ENCODE data around the gene PLA2G12A. TPM values are rescaled to one million over a fixed set of nuclear protein-coding genes. Genes with fewer than 3 reads are reported as not detected.

PLA2G12A gene
- total RNA-seq, 1 donor from 2014 or later = 16.4 TPM

DNA sequence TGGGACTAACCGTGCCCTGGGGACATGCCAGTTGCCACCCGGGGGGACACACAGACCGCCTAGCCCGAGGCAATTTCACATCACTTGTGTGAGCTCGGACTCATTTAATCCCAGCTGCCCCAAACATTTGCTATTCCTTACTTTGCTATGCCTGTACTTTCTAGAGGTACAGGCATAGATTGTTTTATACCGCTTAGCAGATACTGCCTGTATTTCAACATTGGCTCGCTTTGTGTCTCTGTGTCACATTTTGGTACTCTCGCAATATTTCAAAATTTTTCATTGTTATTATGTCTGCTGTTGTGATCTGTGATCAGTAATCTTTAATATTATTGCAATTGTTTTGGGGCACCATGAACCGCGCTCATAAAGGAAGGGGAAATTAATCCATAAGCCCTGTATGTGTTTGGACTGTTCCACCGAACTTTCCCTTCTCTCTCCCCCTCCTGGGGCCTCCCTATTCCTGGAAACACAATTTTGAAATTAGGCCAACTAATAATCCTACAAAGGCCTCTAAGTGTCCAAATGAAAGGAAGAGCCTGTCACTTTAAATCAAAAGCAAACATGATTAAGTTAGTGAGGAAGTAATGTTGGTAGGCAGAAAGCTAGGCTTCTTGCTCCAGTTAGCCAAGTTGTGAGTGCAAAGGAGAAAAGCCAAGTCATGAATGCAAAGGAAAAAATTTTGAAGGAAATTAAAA, 26.1 kb downstream of the PLA2G12A start:
- TF ChIP-seq, protein P1, sequence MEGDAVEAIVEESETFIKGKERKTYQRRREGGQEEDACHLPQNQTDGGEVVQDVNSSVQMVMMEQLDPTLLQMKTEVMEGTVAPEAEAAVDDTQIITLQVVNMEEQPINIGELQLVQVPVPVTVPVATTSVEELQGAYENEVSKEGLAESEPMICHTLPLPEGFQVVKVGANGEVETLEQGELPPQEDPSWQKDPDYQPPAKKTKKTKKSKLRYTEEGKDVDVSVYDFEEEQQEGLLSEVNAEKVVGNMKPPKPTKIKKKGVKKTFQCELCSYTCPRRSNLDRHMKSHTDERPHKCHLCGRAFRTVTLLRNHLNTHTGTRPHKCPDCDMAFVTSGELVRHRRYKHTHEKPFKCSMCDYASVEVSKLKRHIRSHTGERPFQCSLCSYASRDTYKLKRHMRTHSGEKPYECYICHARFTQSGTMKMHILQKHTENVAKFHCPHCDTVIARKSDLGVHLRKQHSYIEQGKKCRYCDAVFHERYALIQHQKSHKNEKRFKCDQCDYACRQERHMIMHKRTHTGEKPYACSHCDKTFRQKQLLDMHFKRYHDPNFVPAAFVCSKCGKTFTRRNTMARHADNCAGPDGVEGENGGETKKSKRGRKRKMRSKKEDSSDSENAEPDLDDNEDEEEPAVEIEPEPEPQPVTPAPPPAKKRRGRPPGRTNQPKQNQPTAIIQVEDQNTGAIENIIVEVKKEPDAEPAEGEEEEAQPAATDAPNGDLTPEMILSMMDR (IDR thresholded peaks at IDR 0.05; ENCODE audit: partially characterized antibody, unreplicated experiment) = no peak
- H3K4me3 Mint-ChIP-seq (ENCODE audit: unreplicated experiment) = peak overlapping the region; percentile 88
- H3K27me3 Mint-ChIP-seq (ENCODE audit: unreplicated experiment) = peaks cover 3% of the 10 kb centered on the region
- peaks cover 6% of the 10 kb centered on the region for H3K9me3 Mint-ChIP-seq (ENCODE audit: unreplicated experiment)
- H3K36me3 Mint-ChIP-seq (ENCODE audit: unreplicated experiment) = no peaks in the 10 kb centered on the region
- DNase-seq = no peak
- H3K27ac Mint-ChIP-seq (ENCODE audit: unreplicated experiment) = peak overlapping the region; percentile 52
- peaks cover 8% of the 10 kb centered on the region for H3K4me1 Mint-ChIP-seq (ENCODE audit: low read depth, unreplicated experiment)

DNA sequence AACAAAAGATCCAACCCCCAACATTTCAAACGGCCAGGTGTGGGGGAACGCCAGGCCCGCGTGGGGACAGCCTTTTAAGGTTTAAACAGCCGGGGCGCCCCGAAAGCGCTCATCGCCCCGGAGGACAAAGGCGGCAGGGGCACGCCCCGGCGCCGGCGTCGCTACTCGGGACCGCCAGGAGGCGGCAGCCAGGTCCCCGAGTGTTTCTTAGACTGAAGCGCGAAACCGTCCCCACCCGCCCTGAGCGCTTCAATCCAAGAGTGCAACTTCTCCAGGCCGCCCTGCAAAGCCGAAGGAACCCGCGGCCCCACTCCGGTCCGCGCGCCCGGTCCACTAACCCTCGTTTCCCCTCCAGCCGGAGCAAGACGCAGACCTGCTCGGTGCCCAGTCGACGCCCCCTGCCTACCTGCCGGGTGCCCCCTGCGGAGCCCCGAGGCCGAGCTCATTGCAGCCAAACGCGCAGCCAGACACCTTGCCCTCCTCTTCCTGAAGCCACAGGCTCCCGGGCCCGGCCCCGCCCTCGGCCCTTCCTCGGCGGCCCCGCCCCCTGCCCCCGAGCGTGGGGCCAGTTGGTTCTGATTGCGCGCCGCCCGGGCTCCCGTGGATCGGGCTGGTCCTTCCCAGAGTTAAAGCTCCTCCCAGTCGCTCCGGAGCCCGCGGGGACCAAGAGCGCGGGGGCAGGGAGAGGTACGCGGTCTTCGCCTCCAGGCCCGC, 26.8 kb downstream of the PLA2G12A start, which contains the start of gene CASP6:
Gene CASP6, minus strand, starts transcription at position 496 of the 714 bp plus-strand sequence. Its CDS starts 50 bp downstream, at position 446.
- Mint-ChIP-seq H3K4me3 (ENCODE audit: unreplicated experiment) (peak within 1 kb of the TSS; percentile 90), H3K27me3 (ENCODE audit: unreplicated experiment) (peaks cover 3% of the 10 kb centered on the region), H3K36me3 (ENCODE audit: unreplicated experiment) (no peaks in the 10 kb centered on the region), H3K4me1 (ENCODE audit: low read depth, unreplicated experiment) (peaks cover 8% of the 10 kb centered on the region), H3K27ac (ENCODE audit: unreplicated experiment) (peak within 1 kb of the TSS; percentile 85), H3K9me3 (ENCODE audit: unreplicated experiment) (peaks cover 6% of the 10 kb centered on the region)
- peak; percentile 82 for DNase-seq
- TF ChIP-seq, protein P1 (IDR thresholded peaks at IDR 0.05; ENCODE audit: partially characterized antibody, unreplicated experiment) = peak; percentile 77

DNA sequence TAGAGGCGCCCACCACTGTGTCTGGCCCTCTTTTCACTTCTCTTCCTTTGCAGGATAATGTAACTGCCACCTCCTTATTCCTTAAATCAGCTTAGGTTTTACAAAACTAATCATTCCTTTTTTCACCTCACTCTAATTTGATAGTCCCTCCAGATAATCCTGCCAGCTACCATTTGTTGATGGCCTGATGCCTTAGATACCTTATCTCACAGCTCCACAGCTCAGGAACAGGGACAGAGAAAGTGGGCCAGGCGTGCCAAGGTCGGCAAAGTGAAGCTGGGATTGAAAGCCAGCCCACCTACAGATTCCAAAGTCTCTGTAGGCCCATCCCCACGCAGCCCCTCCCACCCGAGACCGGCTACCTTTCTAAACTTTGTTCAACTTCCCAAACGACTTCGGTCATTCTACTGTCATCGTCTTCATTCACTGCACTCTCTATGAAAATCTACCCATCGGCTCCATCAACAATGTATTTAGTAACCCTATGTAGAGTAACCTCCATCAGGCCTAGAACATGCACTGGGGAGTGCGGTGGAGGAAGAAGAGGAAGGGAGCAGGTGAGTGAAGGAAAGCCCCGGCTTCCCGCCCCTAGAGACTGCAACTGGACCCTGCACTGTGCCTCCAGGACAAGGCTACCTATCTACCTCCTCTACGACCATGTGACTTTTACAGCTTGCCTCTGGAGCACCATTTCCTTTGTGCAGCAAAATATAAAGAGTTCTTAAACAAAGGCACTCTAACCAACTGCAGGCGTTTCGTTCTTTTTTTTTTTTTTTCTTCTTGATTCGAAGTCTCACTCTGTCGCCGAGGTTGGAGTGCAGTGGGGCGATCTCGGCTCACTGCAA, 28.1 kb downstream of the PLA2G12A start:
- TF ChIP-seq, protein P1 (IDR thresholded peaks at IDR 0.05; ENCODE audit: partially characterized antibody, unreplicated experiment) = no peak
- H3K4me1 Mint-ChIP-seq (ENCODE audit: low read depth, unreplicated experiment) = peaks cover 8% of the 10 kb centered on the region
- peaks cover 6% of the 10 kb centered on the region for H3K36me3 Mint-ChIP-seq (ENCODE audit: unreplicated experiment)
- peaks cover 3% of the 10 kb centered on the region for H3K27me3 Mint-ChIP-seq (ENCODE audit: unreplicated experiment)
- DNase-seq = no peak
- H3K27ac Mint-ChIP-seq (ENCODE audit: unreplicated experiment) = peak overlapping the region; percentile 85
- peak overlapping the region; percentile 90 for H3K4me3 Mint-ChIP-seq (ENCODE audit: unreplicated experiment)
- H3K9me3 Mint-ChIP-seq (ENCODE audit: unreplicated experiment) = peaks cover 6% of the 10 kb centered on the region

DNA sequence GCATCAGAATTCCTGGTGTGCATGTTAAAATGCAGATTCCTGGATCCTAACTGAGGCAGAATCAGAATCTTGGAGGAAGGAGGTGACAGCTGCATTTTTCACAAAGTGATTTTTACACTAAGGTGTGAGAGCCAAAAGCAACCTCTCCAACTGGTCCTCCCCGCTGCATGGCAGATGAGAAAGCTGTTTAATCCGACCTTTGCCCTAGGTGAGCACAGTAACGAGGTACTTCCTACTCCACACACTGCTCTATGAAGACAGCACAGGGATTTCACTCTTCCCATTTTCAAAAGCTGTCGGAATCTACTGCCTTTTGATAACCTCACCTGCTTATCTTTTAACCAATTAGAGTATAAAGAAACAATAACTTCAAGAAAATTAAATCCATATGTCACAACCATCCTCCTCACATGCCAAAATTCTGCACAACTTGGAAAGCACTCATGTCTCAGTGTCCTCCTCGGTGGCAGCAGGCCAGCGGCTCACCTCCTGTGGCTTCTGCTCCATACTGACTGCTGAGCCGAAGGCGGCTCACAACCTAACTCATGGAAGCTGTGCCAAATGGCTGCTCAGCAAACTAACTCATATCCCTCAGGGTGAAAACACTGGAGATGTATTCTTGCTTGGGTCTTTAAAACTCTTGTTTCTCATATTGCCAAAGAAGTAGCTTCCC, 30.2 kb downstream of the PLA2G12A start:
- Mint-ChIP-seq H3K27me3 (ENCODE audit: unreplicated experiment) (peaks cover 3% of the 10 kb centered on the region), H3K4me1 (ENCODE audit: low read depth, unreplicated experiment) (peaks cover 8% of the 10 kb centered on the region), H3K9me3 (ENCODE audit: unreplicated experiment) (peaks cover 6% of the 10 kb centered on the region), H3K36me3 (ENCODE audit: unreplicated experiment) (peaks cover 6% of the 10 kb centered on the region), H3K27ac (ENCODE audit: unreplicated experiment) (no peak overlapping the region), H3K4me3 (ENCODE audit: unreplicated experiment) (no peak overlapping the region)
- DNase-seq = no peak
- TF ChIP-seq, protein P1 (IDR thresholded peaks at IDR 0.05; ENCODE audit: partially characterized antibody, unreplicated experiment) = no peak

Measured in glutamatergic neuron (in vitro differentiated cells).